EH (cell line): Measurements from ENCODE around the gene CIROP.

ENCODE experiments used
- DNase-seq: peaks from one replicate; pipeline ENCODE4 v3.0.0-alpha.2; 2015; ENCODE audit warnings: low read depth

CIROP gene

DNA sequence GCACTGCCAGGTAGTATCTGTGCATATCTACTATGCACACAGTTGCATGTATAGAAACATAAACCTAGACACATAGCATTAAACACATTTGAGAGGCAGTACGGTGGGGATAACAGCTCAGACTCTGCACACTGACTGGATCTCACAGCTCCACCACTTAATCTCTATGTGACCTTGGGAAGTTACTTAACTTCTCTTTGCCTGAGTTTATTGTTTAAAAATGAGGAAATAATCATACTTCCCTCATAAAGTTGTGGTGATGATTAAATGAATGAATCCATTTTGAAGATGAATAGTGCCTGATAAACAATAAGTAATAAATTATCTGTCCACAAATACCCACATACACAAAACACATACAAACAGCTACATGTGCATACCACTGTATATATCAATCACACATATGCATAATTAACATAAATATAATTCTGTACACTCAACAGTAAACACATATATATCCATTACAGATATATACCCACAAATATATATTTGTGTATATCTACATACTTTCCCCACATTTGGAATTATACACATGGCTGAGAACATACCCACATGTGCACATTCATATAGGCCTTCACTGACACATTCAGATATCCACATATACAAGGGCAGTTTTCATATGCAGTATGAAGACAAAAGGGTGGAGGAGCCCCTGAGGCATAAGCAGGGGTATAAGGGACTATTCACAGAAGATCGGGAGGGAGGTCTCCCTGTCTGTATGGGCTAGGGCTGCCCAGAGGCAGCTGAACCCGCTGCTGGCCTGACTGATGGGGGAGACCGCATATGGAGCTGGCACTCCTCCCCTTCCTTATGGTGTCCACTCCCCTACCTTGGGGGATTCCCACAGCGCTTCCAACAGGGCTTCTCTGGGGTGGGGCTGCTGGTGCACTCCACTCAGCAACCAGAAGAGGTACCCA is 53.4 kb downstream of the CIROP start:
- no peak for DNase-seq
